ENCODE results near the gene LAD1.

LAD1 gene

DNA sequence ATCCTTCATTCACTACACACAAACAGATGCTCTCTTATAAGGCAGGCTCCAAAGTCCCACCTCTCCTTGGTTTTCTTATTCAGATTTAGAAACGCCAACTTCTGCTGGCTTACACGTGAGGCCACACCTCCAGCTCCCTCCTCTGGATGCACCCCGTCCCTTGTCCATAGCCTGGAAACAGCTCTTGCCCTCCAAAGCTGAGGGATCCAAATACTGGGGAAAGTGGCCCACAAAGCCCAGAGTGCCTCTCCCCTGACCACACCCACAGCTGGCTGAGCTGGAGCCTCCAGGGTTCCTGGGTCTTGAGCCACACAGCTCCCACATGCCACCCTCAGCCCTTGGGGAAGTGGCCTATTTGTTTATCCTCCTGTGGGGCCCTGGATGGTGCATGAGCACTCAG is 4.5 kb downstream of the LAD1 start:
- H3K79me2 ChIP-seq (ENCODE audit: insufficient read depth, low read length), result no peaks in the 10 kb centered on the region
- H4K20me1 ChIP-seq (ENCODE audit: insufficient read depth, low read length), result no peaks in the 10 kb centered on the region
- H3K9me3 ChIP-seq (ENCODE audit: low read length), result no peaks in the 10 kb centered on the region
- no peaks in the 10 kb centered on the region for H3F3A ChIP-seq (ENCODE audit: insufficient read depth, low read length)
- no peak overlapping the region for H3K27ac ChIP-seq (ENCODE audit: low read depth, low read length, poor library complexity, severe bottlenecking)
- no peaks in the 10 kb centered on the region for H3K9me2 ChIP-seq (ENCODE audit: low read depth, low read length)
- H3K4me3 ChIP-seq (ENCODE audit: low read depth, low read length, poor library complexity, severe bottlenecking), result no peak overlapping the region
- TF ChIP-seq EZH2 (IDR thresholded peaks at IDR 0.05; ENCODE audit: borderline replicate concordance, low read length), result no peak
- TF ChIP-seq, protein P1, sequence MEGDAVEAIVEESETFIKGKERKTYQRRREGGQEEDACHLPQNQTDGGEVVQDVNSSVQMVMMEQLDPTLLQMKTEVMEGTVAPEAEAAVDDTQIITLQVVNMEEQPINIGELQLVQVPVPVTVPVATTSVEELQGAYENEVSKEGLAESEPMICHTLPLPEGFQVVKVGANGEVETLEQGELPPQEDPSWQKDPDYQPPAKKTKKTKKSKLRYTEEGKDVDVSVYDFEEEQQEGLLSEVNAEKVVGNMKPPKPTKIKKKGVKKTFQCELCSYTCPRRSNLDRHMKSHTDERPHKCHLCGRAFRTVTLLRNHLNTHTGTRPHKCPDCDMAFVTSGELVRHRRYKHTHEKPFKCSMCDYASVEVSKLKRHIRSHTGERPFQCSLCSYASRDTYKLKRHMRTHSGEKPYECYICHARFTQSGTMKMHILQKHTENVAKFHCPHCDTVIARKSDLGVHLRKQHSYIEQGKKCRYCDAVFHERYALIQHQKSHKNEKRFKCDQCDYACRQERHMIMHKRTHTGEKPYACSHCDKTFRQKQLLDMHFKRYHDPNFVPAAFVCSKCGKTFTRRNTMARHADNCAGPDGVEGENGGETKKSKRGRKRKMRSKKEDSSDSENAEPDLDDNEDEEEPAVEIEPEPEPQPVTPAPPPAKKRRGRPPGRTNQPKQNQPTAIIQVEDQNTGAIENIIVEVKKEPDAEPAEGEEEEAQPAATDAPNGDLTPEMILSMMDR (IDR thresholded peaks at IDR 0.05; ENCODE audit: low read length), result no peak
- H3K9ac ChIP-seq (ENCODE audit: low read length), result no peak overlapping the region
- H2AFZ ChIP-seq (ENCODE audit: low read length), result no peak overlapping the region
- H3K36me3 ChIP-seq (ENCODE audit: insufficient read depth, low read length), result no peaks in the 10 kb centered on the region
- no peak overlapping the region for H3K4me2 ChIP-seq (ENCODE audit: low read length)
- no peaks in the 10 kb centered on the region for H3K4me1 ChIP-seq (ENCODE audit: insufficient read depth, low read length, severe bottlenecking)
- H3K27me3 ChIP-seq (ENCODE audit: insufficient read depth, low read length), result 0 out of 2 replicates have a peak, but pooled peaks cover 4% of the 10 kb centered on the region

DNA sequence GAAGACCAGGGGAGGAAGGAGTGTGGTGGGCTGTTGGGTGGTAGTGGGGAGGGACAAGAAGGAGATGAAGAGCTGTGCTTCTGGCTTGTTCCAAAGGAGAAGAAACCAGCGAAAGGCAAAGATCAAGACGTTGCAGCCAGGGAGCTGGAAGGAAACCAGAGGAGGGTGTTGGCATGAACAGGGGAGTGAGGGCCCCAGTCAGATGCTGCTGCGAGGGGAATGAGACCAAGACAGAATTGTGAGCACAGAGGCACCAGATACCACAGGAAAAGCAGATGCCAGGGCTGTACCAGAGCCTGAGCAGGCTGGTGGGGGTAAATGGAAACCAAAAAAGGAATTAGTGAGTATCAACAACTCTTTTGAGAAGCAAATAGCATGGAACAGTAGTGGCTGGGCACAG is 6.0 kb downstream of the LAD1 start:
- Histone ChIP-seq H3K4me2 (ENCODE audit: low read length) (no peak overlapping the region), H3K4me1 (ENCODE audit: insufficient read depth, low read length, severe bottlenecking) (no peaks in the 10 kb centered on the region), H3K79me2 (ENCODE audit: insufficient read depth, low read length) (no peaks in the 10 kb centered on the region), H3K27ac (ENCODE audit: low read depth, low read length, poor library complexity, severe bottlenecking) (no peak overlapping the region), H3K9me3 (ENCODE audit: low read length) (no peaks in the 10 kb centered on the region), H2AFZ (ENCODE audit: low read length) (no peak overlapping the region), H3K36me3 (ENCODE audit: insufficient read depth, low read length) (no peaks in the 10 kb centered on the region), H3F3A (ENCODE audit: insufficient read depth, low read length) (no peaks in the 10 kb centered on the region), H3K9me2 (ENCODE audit: low read depth, low read length) (no peaks in the 10 kb centered on the region), H4K20me1 (ENCODE audit: insufficient read depth, low read length) (no peaks in the 10 kb centered on the region), H3K4me3 (ENCODE audit: low read depth, low read length, poor library complexity, severe bottlenecking) (no peak overlapping the region), H3K27me3 (ENCODE audit: insufficient read depth, low read length) (peaks cover 8% of the 10 kb centered on the region; the same call in 1 of the 2 replicates), H3K9ac (ENCODE audit: low read length) (no peak overlapping the region)
- TF ChIP-seq, protein P1 (IDR thresholded peaks at IDR 0.05; ENCODE audit: low read length), result no peak
- no peak for TF ChIP-seq EZH2 (IDR thresholded peaks at IDR 0.05; ENCODE audit: borderline replicate concordance, low read length)

DNA sequence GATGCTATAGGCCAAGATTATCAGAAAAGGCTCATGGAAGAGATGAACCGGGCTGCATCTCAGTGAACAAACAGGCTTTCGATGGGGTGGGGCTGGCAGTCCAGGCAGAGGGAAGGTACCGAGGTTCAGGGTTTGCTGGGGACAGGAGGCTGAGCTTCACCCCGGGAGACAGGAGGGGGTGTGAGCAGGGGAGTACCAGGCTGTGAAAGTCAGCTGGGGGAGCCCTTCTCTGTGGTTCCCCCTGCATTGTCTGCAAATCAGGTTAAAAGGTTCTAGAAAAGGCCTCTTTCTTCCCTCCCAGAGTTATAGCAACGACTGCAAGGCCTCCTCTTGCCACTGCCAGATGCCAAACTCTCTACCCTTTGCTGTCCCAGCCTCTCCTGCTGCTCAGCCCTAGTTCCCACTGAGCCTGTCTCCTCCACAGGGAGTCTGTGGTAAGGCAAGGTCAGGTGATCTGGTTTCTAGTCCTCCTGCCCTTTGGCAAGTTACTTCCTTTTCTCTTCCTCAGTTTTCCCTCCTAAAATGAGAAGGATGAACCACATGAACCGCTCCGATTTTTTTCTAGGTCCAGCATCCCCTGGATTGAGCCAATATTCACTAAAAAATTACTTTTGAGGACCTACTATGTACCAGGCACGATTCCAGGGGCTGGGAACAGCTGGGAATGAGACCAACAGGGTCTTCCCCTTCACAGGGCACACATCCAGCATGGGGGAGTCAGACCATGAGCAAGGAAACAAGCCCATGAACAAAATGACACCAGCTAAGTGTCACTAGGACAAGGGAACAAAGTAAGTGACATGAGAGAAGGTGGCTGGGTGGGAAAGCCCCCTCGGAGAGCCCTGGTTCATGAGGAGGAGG is 7.2 kb downstream of the LAD1 start:
- Histone ChIP-seq H3K4me1 (ENCODE audit: insufficient read depth, low read length, severe bottlenecking) (no peaks in the 10 kb centered on the region), H3K4me3 (ENCODE audit: low read depth, low read length, poor library complexity, severe bottlenecking) (no peak overlapping the region), H2AFZ (ENCODE audit: low read length) (no peak overlapping the region), H3K9me3 (ENCODE audit: low read length) (no peaks in the 10 kb centered on the region), H3K4me2 (ENCODE audit: low read length) (no peak overlapping the region), H3F3A (ENCODE audit: insufficient read depth, low read length) (no peaks in the 10 kb centered on the region), H4K20me1 (ENCODE audit: insufficient read depth, low read length) (no peaks in the 10 kb centered on the region), H3K27me3 (ENCODE audit: insufficient read depth, low read length) (peaks cover 8% of the 10 kb centered on the region; the same call in 1 of the 2 replicates), H3K79me2 (ENCODE audit: insufficient read depth, low read length) (no peaks in the 10 kb centered on the region), H3K9me2 (ENCODE audit: low read depth, low read length) (no peaks in the 10 kb centered on the region), H3K27ac (ENCODE audit: low read depth, low read length, poor library complexity, severe bottlenecking) (no peak overlapping the region), H3K36me3 (ENCODE audit: insufficient read depth, low read length) (no peaks in the 10 kb centered on the region), H3K9ac (ENCODE audit: low read length) (no peak overlapping the region)
- TF ChIP-seq, protein P1 (IDR thresholded peaks at IDR 0.05; ENCODE audit: low read length), result no peak
- TF ChIP-seq EZH2 (IDR thresholded peaks at IDR 0.05; ENCODE audit: borderline replicate concordance, low read length), result no peak

Measured in OCI-LY1 (cell line).